ENCODE results near the gene ATAD3B. TPM values are rescaled to one million over a fixed set of nuclear protein-coding genes. Genes with fewer than 3 reads are reported as not detected.
"Not testable (repeated sequence)": the region's sequence is repeated elsewhere in the genome, so short reads cannot be mapped to it uniquely, and the experiment has no call there.

Gene ATAD3B
- total and polyA plus RNA-seq, 10 of the 15 experiments (the other 5 are each of a cell fraction or from before 2014, with no cell fraction given): 0.03 to 38.8 (median 23.8) TPM

DNA sequence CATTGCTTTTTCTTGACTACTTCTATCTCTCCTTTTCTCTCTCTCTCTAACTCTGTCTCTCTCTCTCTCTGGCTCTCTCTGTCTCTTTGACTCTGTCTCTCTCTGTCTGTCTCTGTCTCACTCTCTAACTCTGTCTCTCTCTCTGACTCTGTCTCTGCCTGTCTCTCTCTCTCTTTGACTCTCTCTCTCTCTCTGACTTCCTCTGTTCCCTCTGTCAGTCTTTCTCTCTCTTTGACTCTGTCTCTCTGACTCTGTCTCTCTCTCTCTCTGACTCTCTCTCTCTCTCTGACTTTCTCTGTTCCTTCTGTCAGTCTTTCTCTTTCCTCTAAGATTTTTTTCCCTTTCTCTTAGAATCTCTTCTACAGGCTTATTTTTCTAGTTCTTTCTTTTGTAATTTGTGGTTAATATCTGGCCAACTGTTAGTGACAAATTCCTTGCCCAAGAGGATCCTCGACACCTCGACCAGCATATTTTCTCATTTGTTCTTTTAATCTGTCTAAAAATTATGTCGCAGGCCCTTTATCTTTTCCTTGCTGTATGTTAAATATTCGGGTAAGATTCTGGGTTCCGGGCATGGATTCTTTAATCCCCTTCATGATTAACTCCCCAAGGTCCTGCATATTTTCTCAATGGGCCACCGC, 22.3 kb upstream of the ATAD3B start, which contains the start of gene ATAD3C:
TSS of gene ATAD3C (plus strand) at position 591 of the 641 bp plus-strand sequence. CDS start 995 bp downstream, outside the sequence.
- no peak for DNase-seq (ENCODE audit: low read depth, low spot score)
- Histone ChIP-seq H3K4me3 (no peak within 1 kb of the TSS), H3K27ac (ENCODE audit: control insufficient read depth, insufficient read depth) (no peak within 1 kb of the TSS), H3K4me2 (ENCODE audit: control insufficient read depth, insufficient read depth) (no peak within 1 kb of the TSS), H3K79me2 (ENCODE audit: control insufficient read depth, insufficient read depth, low read length) (no peaks in the 10 kb centered on the region), H3K9me3 (replicated peaks; ENCODE audit: control insufficient read depth, insufficient read depth, low read length) (no peaks in the 10 kb centered on the region), H3K4me1 (ENCODE audit: control insufficient read depth, insufficient read depth, low read length) (no peaks in the 10 kb centered on the region), H4K20me1 (ENCODE audit: control insufficient read depth, insufficient read depth) (no peaks in the 10 kb centered on the region), H2AFZ (ENCODE audit: control insufficient read depth, low read depth, low read length) (no peak within 1 kb of the TSS), H3K9ac (ENCODE audit: control insufficient read depth, insufficient read depth, low read length) (no peak within 1 kb of the TSS), H3K36me3 (ENCODE audit: control insufficient read depth in 2 of 2, insufficient read depth in 2 of 2, low read length in 1 of 2) (no peaks in the 10 kb centered on the region), H3K27me3 (replicated peaks in 1 of 2; ENCODE audit: control insufficient read depth in 2 of 2, insufficient read depth in 2 of 2, low read length in 1 of 2) (no peaks in the 10 kb centered on the region)
- ChIA-PET CTCF (interaction anchor here (0.7 kb wide), 1 partner anchor 8 kb away, joined by 3 read pairs; no protein-coding TSS in a partner anchor), SMC1A (ENCODE audit: uncharacterized antibody, unreplicated experiment) (interaction anchor here (1.0 kb wide), 1 partner anchor 9 kb away, joined by 4 read pairs; no protein-coding TSS in a partner anchor), RAD21 (ENCODE audit: unreplicated experiment) (no interaction called here), POLR2A (no interaction called here)
- WGBS (ENCODE audit: insufficient coverage, insufficient replicate concordance, low lambda C conversion rate, missing lambda C conversion rate): 55% methylated on average over 6 of the region's 6 CpGs
- no TSS peak for BruUV-seq (replicated peaks)
- intact Hi-C loops (cut with micrococcal nuclease; ENCODE audit: unreplicated experiment): no loop called here
- no peak for ATAC-seq
- no peak for FAIRE-seq
- TF ChIP-seq SUZ12 (IDR thresholded peaks at IDR 0.05; ENCODE audit: unreplicated experiment): no peak
- no peak for TF ChIP-seq BMI1 (IDR thresholded peaks at IDR 0.05; ENCODE audit: borderline replicate concordance)
- TF ChIP-seq, protein P1, sequence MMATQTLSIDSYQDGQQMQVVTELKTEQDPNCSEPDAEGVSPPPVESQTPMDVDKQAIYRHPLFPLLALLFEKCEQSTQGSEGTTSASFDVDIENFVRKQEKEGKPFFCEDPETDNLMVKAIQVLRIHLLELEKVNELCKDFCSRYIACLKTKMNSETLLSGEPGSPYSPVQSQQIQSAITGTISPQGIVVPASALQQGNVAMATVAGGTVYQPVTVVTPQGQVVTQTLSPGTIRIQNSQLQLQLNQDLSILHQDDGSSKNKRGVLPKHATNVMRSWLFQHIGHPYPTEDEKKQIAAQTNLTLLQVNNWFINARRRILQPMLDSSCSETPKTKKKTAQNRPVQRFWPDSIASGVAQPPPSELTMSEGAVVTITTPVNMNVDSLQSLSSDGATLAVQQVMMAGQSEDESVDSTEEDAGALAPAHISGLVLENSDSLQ (IDR thresholded peaks at IDR 0.05): 0 out of 2 replicates have a peak, but pooled peaks have one; percentile 6
- in situ Hi-C loops (cut with MboI): no loop called here

DNA sequence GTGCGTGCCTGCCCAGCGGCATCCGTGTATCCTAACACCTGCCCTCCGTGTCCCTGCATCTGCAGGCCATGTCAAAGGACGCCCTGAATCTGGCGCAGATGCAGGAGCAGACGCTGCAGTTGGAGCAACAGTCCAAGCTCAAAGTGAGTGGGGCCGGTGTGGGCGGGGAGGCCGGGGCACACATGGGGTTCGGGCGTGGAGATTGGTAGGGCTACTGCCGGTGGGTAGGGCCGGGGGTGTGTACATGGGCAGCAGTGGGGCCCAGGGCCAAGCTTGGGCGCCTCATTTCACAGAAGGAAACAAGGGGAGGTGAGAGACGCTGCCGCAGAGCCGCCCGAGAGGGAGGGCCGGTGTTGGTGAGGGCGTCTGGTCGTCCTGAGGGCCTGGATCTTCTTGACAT, 20.9 kb upstream of the ATAD3B start:
- H3K27me3 ChIP-seq (replicated peaks in 1 of 2; ENCODE audit: control insufficient read depth in 2 of 2, insufficient read depth in 2 of 2, low read length in 1 of 2); H3K79me2 ChIP-seq (ENCODE audit: control insufficient read depth, insufficient read depth, low read length); H3K9me3 ChIP-seq (replicated peaks; ENCODE audit: control insufficient read depth, insufficient read depth, low read length); RAD21 ChIA-PET (ENCODE audit: unreplicated experiment); ATAC-seq; H3K4me2 ChIP-seq (ENCODE audit: control insufficient read depth, insufficient read depth); SMC1A ChIA-PET (ENCODE audit: uncharacterized antibody, unreplicated experiment); H3K9ac ChIP-seq (ENCODE audit: control insufficient read depth, insufficient read depth, low read length); DNase-seq (ENCODE audit: low read depth, low spot score); H3K4me1 ChIP-seq (ENCODE audit: control insufficient read depth, insufficient read depth, low read length); in situ Hi-C loops (cut with MboI); BruUV-seq (replicated peaks); intact Hi-C loops (cut with micrococcal nuclease; ENCODE audit: unreplicated experiment); H4K20me1 ChIP-seq (ENCODE audit: control insufficient read depth, insufficient read depth); H3K4me3 ChIP-seq; H2AFZ ChIP-seq (ENCODE audit: control insufficient read depth, low read depth, low read length); H3K27ac ChIP-seq (ENCODE audit: control insufficient read depth, insufficient read depth); H3K36me3 ChIP-seq (ENCODE audit: control insufficient read depth in 2 of 2, insufficient read depth in 2 of 2, low read length in 1 of 2); POLR2A ChIA-PET; FAIRE-seq: not testable (repeated sequence)
- CTCF ChIA-PET: interaction anchor here (1.5 kb wide), 1 partner anchor 10 kb away, joined by 3 read pairs; no protein-coding TSS in a partner anchor
- 58% methylated on average over 22 of the region's 22 CpGs for WGBS (ENCODE audit: insufficient coverage, insufficient replicate concordance, low lambda C conversion rate, missing lambda C conversion rate)
